HG03135 (cell line): ENCODE results near the gene HIGD1A.

ENCODE experiments used
- ATAC-seq: cut with Tn5 transposase; IDR thresholded peaks from one replicate; pipeline ENCODE4 v1.9.1; 2021; ENCODE audit warnings: mild to moderate bottlenecking, moderate library complexity; ENCODE audit not compliant: unreplicated experiment

HIGD1A gene

GRCh38 chr3:42804106-42804830 is at the start of gene HIGD1A:
Gene HIGD1A (minus strand): TSS chr3:42804490. CDS start chr3:42794253, 10,237 bp downstream.
- ATAC-seq: peak; percentile 99

DNA sequence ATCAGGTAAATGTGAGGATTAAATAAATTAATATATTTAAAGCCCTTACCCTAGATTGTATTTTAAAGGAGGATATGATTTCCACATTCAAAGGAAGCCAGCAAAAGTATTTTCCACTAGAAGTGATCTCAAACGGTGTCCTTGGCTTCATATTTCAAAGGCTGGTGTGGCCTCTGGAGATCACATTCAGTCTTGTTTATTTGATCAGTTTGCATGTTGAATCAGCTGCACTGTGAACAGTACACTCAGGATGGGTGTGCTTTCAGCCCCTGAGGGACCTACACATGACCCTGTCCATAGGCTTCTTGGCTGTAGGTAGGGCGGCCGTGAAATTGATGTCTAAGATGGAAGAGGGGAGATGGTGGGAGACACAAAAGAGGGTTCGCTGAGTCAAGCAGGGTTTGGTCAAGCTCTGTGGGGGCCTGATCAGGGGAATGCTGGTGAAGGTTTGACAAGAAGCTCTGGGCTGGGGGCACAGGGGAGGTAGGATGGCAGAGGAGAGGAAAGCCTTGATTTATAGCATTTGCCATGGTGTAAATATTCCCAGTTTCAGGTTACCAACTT is 49.5 kb upstream of the HIGD1A start:
- ATAC-seq: no peak

DNA sequence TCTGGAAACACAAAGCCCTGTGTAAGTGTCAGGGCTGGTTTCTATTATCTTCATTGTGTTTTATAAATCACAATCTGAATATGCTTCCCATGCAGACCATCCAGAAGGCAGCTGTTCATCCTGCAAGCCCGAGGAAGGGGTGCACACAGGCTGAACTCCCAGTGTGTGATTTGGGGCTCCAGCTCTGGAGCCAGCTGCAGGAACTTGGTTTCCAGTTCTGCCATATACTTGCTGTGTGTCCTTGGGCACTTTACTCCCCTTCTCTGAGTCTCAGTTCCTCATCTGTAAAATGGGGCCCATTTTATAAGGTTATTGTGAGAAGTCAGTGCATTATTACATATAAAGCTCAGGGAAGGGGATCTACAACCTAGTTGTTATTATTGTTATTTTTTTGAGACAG is 48.8 kb upstream of the HIGD1A start:
- ATAC-seq: no peak

DNA sequence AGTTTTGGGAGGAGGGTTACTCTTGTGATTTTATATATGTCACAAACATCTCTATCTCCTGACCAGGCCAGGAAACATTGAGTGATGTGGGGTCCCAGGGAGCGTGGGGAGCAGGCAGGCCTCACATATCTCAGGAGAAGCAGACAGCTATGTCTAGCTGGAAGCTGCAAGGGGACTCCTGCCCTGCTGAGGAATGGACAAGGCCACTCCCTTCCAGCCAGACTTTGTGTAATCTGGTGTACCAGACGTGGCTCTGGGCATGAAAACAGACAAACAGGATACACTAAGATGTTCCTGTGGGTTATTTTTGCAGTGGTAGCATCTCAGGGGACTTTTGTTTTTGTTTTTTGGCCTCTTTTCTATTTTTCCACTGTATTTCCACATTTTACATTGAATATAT is 48.2 kb upstream of the HIGD1A start:
- no peak for ATAC-seq

- ATAC-seq: no peak
Observed at GRCh38 chr3:42851228-42851834, 47.0 kb upstream of the HIGD1A start.

GRCh38 chr3:42850263-42850662 is 46.0 kb upstream of the HIGD1A start:
- ATAC-seq: no peak

DNA sequence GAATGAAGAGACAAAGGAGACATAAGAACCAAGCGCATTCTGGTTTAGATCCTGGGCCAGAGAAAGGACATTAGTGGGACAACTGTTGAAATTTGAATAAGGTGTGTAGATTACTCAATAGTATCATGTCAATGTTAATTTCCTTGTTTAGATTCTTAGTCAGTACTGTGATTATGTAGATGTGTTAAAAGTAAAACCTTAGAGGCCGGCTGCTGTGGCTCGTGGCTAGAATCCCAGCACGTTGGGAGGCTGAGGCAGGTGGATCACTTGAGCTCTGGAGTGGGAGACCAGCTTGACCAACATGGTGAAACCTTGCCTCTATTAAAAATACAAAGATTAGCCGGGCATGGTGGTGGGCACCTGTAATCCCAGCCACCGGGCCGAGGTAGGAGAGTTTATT is 44.7 kb upstream of the HIGD1A start:
- ATAC-seq: no peak

- no peak for ATAC-seq
Observed at GRCh38 chr3:42847731-42848130, 43.4 kb upstream of the HIGD1A start.

GRCh38 chr3:42846685-42847522 is 42.6 kb upstream of the HIGD1A start:
- no peak for ATAC-seq

DNA sequence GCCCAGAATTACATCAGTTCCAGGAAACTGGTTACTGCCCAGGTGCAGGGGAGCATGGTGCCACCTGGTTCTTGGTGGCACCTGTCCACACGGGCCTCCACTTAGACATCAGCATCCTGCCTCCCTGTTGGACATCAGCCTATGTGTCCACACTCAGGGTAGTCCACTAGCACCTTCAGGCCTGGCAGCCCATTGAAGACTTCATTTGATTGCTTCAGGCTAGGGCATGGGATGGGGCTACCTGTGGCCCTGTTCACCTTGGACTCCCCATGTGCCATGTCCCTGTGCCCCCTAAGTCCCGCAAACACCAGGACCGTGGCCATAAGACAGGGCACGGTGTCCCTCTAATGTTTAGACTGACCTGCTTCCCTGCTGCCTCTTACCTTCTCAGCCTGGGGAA is 40.5 kb upstream of the HIGD1A start:
- no peak for ATAC-seq

- no peak for ATAC-seq
Observed at GRCh38 chr3:42844412-42844713, 40.1 kb upstream of the HIGD1A start.

- ATAC-seq: no peak
Observed at GRCh38 chr3:42843713-42844411, 39.6 kb upstream of the HIGD1A start.

GRCh38 chr3:42841332-42841731 is 37.0 kb upstream of the HIGD1A start:
- ATAC-seq: no peak

DNA sequence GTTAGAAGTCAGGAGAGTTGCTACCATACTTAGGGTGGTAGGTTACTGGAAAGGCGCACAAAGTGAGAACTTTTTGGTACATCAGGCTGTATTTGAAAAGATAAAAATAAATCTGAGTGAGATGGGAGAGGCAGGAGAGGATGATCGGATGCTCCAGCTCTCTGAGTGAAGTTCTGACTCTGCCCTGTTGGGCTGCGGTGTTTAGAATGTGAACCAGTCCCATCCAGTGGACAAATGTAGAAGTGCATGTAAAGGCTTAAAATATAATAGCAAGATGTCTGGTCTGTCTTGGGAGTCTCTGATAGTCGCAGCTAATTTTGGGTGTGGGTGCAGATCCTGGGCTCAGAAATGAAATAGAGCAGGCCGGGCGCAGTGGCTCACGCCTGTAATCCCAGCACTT is 35.3 kb upstream of the HIGD1A start:
- ATAC-seq: peak; percentile 91

DNA sequence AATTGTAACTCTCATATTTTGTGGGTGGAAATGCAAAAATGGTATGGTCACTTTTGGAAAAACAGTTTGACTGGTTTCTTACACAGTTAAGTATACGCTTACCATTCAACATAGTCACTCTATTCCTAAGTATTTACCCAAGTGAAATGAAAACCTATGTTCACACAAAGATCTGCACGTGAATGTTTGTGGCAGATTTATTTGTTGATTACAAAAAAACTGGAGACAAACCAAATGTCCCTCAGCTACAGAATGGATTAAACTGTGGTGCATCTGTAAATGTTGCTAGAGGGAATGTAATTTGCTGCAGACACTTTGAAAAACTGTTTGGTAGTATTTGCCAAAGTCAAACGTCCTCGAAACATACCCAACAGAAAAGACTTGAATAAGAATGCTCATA is 34.3 kb upstream of the HIGD1A start:
- no peak for ATAC-seq

- ATAC-seq: no peak
Observed at GRCh38 chr3:42836150-42837123, 32.1 kb upstream of the HIGD1A start.

DNA sequence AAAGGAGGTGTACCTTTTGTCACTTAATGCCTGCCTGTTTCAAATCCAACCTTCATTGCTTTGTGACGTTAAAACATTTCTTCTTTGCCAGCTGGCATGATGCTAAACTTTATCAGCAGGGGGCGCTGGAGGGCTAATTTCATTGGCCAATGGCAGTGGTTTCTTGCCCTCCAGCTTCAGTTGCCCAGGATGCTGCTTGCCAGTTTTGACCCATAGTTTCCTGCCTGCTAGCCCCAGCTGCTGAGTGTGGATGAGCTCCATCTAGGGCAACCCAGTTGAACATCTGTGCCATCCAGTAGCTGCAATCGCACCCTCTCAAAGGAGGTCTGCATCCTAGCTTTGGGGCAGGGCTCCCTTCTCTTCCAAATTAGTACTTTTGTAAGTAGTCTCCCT is 27.0 kb upstream of the HIGD1A start:
- ATAC-seq: no peak

- ATAC-seq: no peak
Observed at GRCh38 chr3:42830437-42831320, 26.4 kb upstream of the HIGD1A start.
